ENCODE measurements around the gene PTPRG. TPM values are rescaled to one million over a fixed set of nuclear protein-coding genes. Genes with fewer than 3 reads are reported as not detected.

Gene PTPRG
- total RNA-seq, 1 experiment from 2014 or later = 69.3 TPM

DNA sequence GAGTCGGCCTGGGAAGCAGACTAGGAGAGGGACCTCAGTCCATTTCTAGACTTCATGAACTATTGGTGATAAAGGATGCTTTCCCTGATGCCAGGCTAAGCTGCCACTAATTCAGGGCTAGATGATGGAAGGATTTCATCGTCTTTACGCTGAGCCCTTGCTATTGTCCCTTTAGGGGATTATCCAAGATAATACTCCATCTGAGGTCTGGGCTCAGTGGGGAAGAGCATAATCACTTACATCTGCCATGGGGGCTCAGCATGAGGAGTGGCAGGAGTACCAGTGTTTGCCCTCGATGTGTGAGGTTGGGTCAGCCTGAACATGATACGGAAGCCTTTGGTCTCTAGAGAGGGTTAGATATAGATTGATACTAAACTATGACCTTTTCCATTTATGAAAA, 47.3 kb downstream of the PTPRG start:
- H3K14ac ChIP-seq (ENCODE audit: insufficient read depth, low read length) = no peak overlapping the region
- Mint-ChIP-seq H3K4me3 (no peak overlapping the region), H3K27me3 (ENCODE audit: low read depth) (no peaks in the 10 kb centered on the region), H3K27ac (peak overlapping the region in 1 of 3 experiments; percentile 91; a peak in 1 of 7 replicates), H3K4me1 (peaks cover 38 to 39% of the 10 kb centered on the region in 2 experiments), H3K9me3 (peaks cover 0 to 1% of the 10 kb centered on the region in 2 experiments; a peak in 1 of 5 replicates), H3K36me3 (ENCODE audit: insufficient read depth in 1 of 3, low read depth in 3 of 3) (peaks cover 16 to 27% (median 20%) of the 10 kb centered on the region in 3 experiments)
- H4K91ac ChIP-seq (ENCODE audit: insufficient read length, low read depth, low read length) = no peak overlapping the region
- no peak overlapping the region for H2BK5ac ChIP-seq (ENCODE audit: insufficient read length, low read length)
- H3T11ph ChIP-seq (ENCODE audit: low read length) = no peak overlapping the region
- H2BK15ac ChIP-seq (ENCODE audit: low read depth, low read length) = no peak overlapping the region
- H2BK20ac ChIP-seq (ENCODE audit: low read depth, low read length, poor library complexity, severe bottlenecking) = no peak overlapping the region
- H2BK120ac ChIP-seq (ENCODE audit: low read depth, low read length, poor library complexity, severe bottlenecking) = no peak overlapping the region
- peaks cover 4% of the 10 kb centered on the region for H4K20me1 ChIP-seq (ENCODE audit: control insufficient read depth, insufficient read depth, insufficient read length)
- DNase-seq = no peak
- no peak overlapping the region for H3K9ac ChIP-seq (ENCODE audit: extremely low read depth, insufficient read length, low read length)
- H4K5ac ChIP-seq (ENCODE audit: insufficient read length, low read depth, low read length) = no peak overlapping the region
- H3K27me3 ChIP-seq (ENCODE audit: insufficient read depth, low read length) = no peaks in the 10 kb centered on the region
- no peaks in the 10 kb centered on the region for H3K9me3 ChIP-seq (ENCODE audit: control insufficient read depth, low read depth, low read length)
- no peaks in the 10 kb centered on the region for H3K23me2 ChIP-seq (ENCODE audit: insufficient read length, low read depth, low read length, poor library complexity, severe bottlenecking)
- no peak overlapping the region for H3K18ac ChIP-seq (ENCODE audit: insufficient read length, low read depth, low read length)
- H3K23ac ChIP-seq (ENCODE audit: insufficient read length, low read depth, low read length) = no peak overlapping the region
- H3K27ac ChIP-seq (ENCODE audit: insufficient read length, low read depth, low read length) = no peak overlapping the region
- no peak overlapping the region for H3K4me2 ChIP-seq (ENCODE audit: insufficient read depth, insufficient read length, low read length)
- H3K79me1 ChIP-seq (ENCODE audit: insufficient read depth, low read depth, low read length, poor library complexity, severe bottlenecking) = peaks cover 6% of the 10 kb centered on the region
- H2BK12ac ChIP-seq (ENCODE audit: insufficient read length, low read depth, low read length) = no peak overlapping the region
- H3K4ac ChIP-seq (ENCODE audit: low read depth, low read length) = no peak overlapping the region
- no peak overlapping the region for H2AFZ ChIP-seq (ENCODE audit: low read length)
- H3K79me2 ChIP-seq (ENCODE audit: insufficient read depth, low read length) = peaks cover 56% of the 10 kb centered on the region
- H3K4me1 ChIP-seq (ENCODE audit: insufficient read depth, low read length) = no peaks in the 10 kb centered on the region
- no peak overlapping the region for H3K56ac ChIP-seq (ENCODE audit: insufficient read length, low read depth, low read length)
- H2AK5ac ChIP-seq (ENCODE audit: insufficient read length, low read length) = no peak overlapping the region
- no CpG with 5 or more reads among the region's 5 CpGs for WGBS (ENCODE audit: extremely low coverage, insufficient read length, low lambda C conversion rate)
- H4K8ac ChIP-seq (replicated peaks; ENCODE audit: insufficient read length, low read depth, low read length) = no peak overlapping the region
- TF ChIP-seq, protein P1, sequence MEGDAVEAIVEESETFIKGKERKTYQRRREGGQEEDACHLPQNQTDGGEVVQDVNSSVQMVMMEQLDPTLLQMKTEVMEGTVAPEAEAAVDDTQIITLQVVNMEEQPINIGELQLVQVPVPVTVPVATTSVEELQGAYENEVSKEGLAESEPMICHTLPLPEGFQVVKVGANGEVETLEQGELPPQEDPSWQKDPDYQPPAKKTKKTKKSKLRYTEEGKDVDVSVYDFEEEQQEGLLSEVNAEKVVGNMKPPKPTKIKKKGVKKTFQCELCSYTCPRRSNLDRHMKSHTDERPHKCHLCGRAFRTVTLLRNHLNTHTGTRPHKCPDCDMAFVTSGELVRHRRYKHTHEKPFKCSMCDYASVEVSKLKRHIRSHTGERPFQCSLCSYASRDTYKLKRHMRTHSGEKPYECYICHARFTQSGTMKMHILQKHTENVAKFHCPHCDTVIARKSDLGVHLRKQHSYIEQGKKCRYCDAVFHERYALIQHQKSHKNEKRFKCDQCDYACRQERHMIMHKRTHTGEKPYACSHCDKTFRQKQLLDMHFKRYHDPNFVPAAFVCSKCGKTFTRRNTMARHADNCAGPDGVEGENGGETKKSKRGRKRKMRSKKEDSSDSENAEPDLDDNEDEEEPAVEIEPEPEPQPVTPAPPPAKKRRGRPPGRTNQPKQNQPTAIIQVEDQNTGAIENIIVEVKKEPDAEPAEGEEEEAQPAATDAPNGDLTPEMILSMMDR (conservative IDR thresholded peaks at IDR 0.05) = no peak
